Smooth muscle cell (in vitro differentiated cells): ENCODE measurements around the gene ARHGEF12. TPM values are rescaled to one million over a fixed set of nuclear protein-coding genes. Genes with fewer than 3 reads are reported as not detected.

Experiments
- DNase-seq: peaks from one replicate; lab custom pipeline; 2025; ENCODE audit not compliant: unreplicated experiment; lab: John Stamatoyannopoulos, UW
- H2AFZ ChIP-seq: fragments of 200-600 bp; sonication (generic); 2 replicates; pipeline ENCODE4 v1.6.0; 2016; ENCODE audit warnings: antibody characterized with exemption, low read depth, mild to moderate bottlenecking
- H3F3A ChIP-seq: fragments of 200-600 bp; sonication (generic); 2 replicates; pipeline ENCODE4 v1.6.0; 2017; ENCODE audit warnings: antibody characterized with exemption, low read depth
- H3K27ac ChIP-seq: fragments of 200-600 bp; sonication (generic); 2 replicates; pipeline ENCODE4 v1.5.1; 2016; ENCODE audit warnings: low read depth, mild to moderate bottlenecking
- H3K27me3 ChIP-seq: fragments of 200-600 bp; sonication (generic); 2 replicates; pipeline ENCODE4 v1.6.1; 2016; ENCODE audit warnings: low read depth, mild to moderate bottlenecking
- H3K36me3 ChIP-seq: fragments of 200-600 bp; sonication (generic); 2 replicates; pipeline ENCODE4 v1.5.1; 2016; ENCODE audit warnings: low read depth
- H3K4me1 ChIP-seq: fragments of 200-600 bp; sonication (generic); 2 replicates; pipeline ENCODE4 v1.5.1; 2016; ENCODE audit warnings: low read depth
- H3K4me2 ChIP-seq: fragments of 200-600 bp; sonication (generic); 2 replicates; pipeline ENCODE4 v1.6.0; 2016; ENCODE audit warnings: mild to moderate bottlenecking
- H3K4me3 ChIP-seq: fragments of 200-600 bp; sonication (generic); 2 replicates; pipeline ENCODE4 v1.5.1; 2016; ENCODE audit warnings: mild to moderate bottlenecking
- H3K79me2 ChIP-seq: fragments of 200-600 bp; sonication (generic); 2 replicates; pipeline ENCODE4 v1.6.0; 2016; ENCODE audit warnings: low read depth, mild to moderate bottlenecking
- H3K9ac ChIP-seq: fragments of 200-600 bp; sonication (generic); 2 replicates; pipeline ENCODE4 v1.6.0; 2016; ENCODE audit warnings: low read depth
- H3K9me3 ChIP-seq: fragments of 200-600 bp; sonication (generic); replicated peaks from 2 replicates; pipeline ENCODE4 v1.5.1; 2016; ENCODE audit warnings: low read depth
- H4K20me1 ChIP-seq: fragments of 200-600 bp; sonication (generic); 2 replicates; pipeline ENCODE4 v1.6.0; 2016; ENCODE audit warnings: low read depth
- WGBS: methylation state at CpG from one replicate; pipeline ENCODE4 v1.1.7; 2016; ENCODE audit warnings: low lambda C conversion rate; 5-methylcytosine and 5-hydroxymethylcytosine counted together
- polyA plus RNA-seq: library from polyadenylated mRNA; unstranded; fragments of >200 nt; fragmentation: Nextera tagmentation; extraction: Ambion mirVana; gene quantifications from 2 replicates; pipeline ENCODE4 v1.2.1, GENCODE V29; 2016
- total RNA-seq: library from RNA; depleted of rRNA; stranded (reverse); fragments of >200 nt; gene quantifications from 2 replicates; pipeline ENCODE4 v1.2.3, GENCODE V29; 2014
- TF ChIP-seq, protein P1 (sequence below): fragments of 200-600 bp; sonication (generic); IDR thresholded peaks from 2 replicates; pipeline ENCODE4 v1.5.1; 2017; ENCODE audit warnings: borderline replicate concordance, mild to moderate bottlenecking, antibody characterized with exemption; ENCODE audit not compliant: insufficient read depth, poor library complexity, severe bottlenecking

The ARHGEF12 gene
- total and polyA plus RNA-seq, 2 experiments from 2014 or later = 24.6 to 89.4 TPM

DNA sequence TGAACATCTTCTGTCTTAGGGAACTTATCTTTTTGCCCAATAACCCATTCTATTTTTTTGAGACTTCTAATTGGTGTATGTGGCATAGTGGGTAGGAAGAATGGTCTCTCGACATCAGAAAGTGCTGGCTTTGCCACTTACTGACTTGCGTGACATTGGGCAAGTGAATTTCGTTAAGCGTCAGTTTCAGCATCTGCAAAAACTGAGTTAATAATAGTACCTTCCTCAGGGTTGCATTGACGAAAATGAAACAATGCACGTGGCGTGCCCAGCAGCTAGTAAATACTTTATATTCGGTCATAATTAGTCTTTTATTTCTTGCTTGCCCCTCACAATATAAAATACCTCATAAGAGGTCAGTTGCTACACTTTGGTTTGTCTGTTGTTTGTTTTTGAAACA lies 162.9 kb downstream of the ARHGEF12 start:
- Histone ChIP-seq H4K20me1 (no peaks in the 10 kb centered on the region), H3K27ac (no peak overlapping the region), H3K4me2 (no peak overlapping the region), H2AFZ (no peak overlapping the region), H3K9me3 (no peaks in the 10 kb centered on the region), H3K36me3 (no peaks in the 10 kb centered on the region), H3K79me2 (no peaks in the 10 kb centered on the region), H3K27me3 (peaks cover 3% of the 10 kb centered on the region), H3K4me3 (no peak overlapping the region), H3K4me1 (no peaks in the 10 kb centered on the region), H3K9ac (no peak overlapping the region), H3F3A (no peaks in the 10 kb centered on the region)
- DNase-seq = no peak
- TF ChIP-seq, protein P1, sequence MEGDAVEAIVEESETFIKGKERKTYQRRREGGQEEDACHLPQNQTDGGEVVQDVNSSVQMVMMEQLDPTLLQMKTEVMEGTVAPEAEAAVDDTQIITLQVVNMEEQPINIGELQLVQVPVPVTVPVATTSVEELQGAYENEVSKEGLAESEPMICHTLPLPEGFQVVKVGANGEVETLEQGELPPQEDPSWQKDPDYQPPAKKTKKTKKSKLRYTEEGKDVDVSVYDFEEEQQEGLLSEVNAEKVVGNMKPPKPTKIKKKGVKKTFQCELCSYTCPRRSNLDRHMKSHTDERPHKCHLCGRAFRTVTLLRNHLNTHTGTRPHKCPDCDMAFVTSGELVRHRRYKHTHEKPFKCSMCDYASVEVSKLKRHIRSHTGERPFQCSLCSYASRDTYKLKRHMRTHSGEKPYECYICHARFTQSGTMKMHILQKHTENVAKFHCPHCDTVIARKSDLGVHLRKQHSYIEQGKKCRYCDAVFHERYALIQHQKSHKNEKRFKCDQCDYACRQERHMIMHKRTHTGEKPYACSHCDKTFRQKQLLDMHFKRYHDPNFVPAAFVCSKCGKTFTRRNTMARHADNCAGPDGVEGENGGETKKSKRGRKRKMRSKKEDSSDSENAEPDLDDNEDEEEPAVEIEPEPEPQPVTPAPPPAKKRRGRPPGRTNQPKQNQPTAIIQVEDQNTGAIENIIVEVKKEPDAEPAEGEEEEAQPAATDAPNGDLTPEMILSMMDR = no peak
- WGBS = 93% methylated on average over 8 of the region's 8 CpGs

GRCh38 chr11:120499859-120500258 lies 163.6 kb downstream of the ARHGEF12 start:
- Histone ChIP-seq H3K27ac (no peak overlapping the region), H3K27me3 (peaks cover 10% of the 10 kb centered on the region), H3K9ac (no peak overlapping the region), H3K36me3 (no peaks in the 10 kb centered on the region), H3F3A (no peaks in the 10 kb centered on the region), H3K4me3 (no peak overlapping the region), H2AFZ (no peak overlapping the region), H3K9me3 (no peaks in the 10 kb centered on the region), H3K4me2 (no peak overlapping the region), H3K4me1 (no peaks in the 10 kb centered on the region), H3K79me2 (no peaks in the 10 kb centered on the region), H4K20me1 (no peaks in the 10 kb centered on the region)
- TF ChIP-seq, protein P1 = no peak
- 90% methylated on average over 5 of the region's 5 CpGs for WGBS
- DNase-seq = no peak

DNA sequence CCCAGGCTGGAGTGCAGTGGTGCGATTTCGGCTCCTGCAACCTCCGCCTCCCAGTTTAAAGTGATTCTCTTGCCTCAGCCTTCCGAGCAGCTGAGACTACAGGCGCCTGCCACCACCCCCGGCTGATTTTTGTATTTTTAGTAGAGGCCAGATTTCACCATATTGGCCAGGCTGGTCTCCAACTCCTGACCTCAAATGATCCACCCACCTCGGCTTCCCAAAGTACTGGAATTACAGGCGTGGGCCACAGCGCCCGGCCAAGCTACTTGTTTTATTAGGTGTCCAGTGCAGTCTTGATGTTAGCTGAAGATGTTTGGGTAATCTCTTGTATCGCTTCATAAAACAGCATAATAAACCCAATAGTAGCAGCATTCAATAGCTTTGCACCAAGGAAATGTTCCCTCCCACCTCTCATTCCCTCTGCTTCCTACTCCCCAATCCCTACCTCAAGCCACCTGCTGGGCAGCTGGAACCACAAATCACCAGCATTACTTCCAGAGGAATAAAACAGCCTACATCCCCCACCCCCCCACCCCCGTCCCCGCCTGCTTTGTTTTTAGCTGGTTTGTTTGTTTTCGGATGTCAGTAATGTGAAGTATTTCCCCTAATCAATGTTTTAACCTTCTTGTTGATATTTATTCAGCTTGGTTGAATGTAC lies 164.3 kb downstream of the ARHGEF12 start:
- no peak overlapping the region for H3K9ac ChIP-seq
- H3K4me3 ChIP-seq = no peak overlapping the region
- WGBS = 62% methylated on average over 14 of the region's 14 CpGs

More for the DNA sequence above, 164.3 kb downstream of the ARHGEF12 start:
- Histone ChIP-seq H3K9me3 (no peaks in the 10 kb centered on the region), H3K36me3 (no peaks in the 10 kb centered on the region), H3K4me1 (no peaks in the 10 kb centered on the region), H3K79me2 (no peaks in the 10 kb centered on the region), H2AFZ (no peak overlapping the region), H3K27ac (no peak overlapping the region), H4K20me1 (no peaks in the 10 kb centered on the region), H3K27me3 (peaks cover 17% of the 10 kb centered on the region), H3F3A (no peaks in the 10 kb centered on the region), H3K4me2 (no peak overlapping the region)
- no peak for DNase-seq
- TF ChIP-seq, protein P1 = no peak
